H1 (cell line): ENCODE data around the gene SH3PXD2A. TPM values are rescaled to one million over a fixed set of nuclear protein-coding genes. Genes with fewer than 3 reads are reported as not detected.

Source experiments
- CBX8 ChIP-seq: fragments of 300-800, 300-1000 bp; sonication (generic); IDR thresholded peaks from 2 replicates; pipeline ENCODE4 v1.7.1; 2016; ENCODE audit warnings: low read depth, low read length, borderline replicate concordance
- SAP30 ChIP-seq: fragments of 300-600 bp; sonication (generic); IDR thresholded peaks from 2 replicates; pipeline ENCODE4 v1.7.1; 2012; ENCODE audit warnings: low read length, moderate library complexity, mild to moderate bottlenecking, inconsistent platforms; ENCODE audit not compliant: insufficient read depth, insufficient replicate concordance
- SP1 ChIP-seq: IDR thresholded peaks from 2 replicates; pipeline ENCODE4 v1.6.1; 2011; ENCODE audit warnings: low read depth, low read length
- TCF12 ChIP-seq: IDR thresholded peaks from 2 replicates; pipeline ENCODE4 v1.6.1; 2011; ENCODE audit warnings: low read depth, mild to moderate bottlenecking, low read length
- polyA plus RNA-seq, 7 experiments: library from polyadenylated mRNA; depleted of rRNA in 3 of 7; stranded (reverse) in 5 of 7; unstranded in 2 of 7; fragments of >200 nt in 5 of 7; fragments of 200-250 nt in 2 of 7; gene quantifications; 1 replicate in 5 of 7; 2 replicates in 1 of 7; 4 replicates in 1 of 7; pipeline versions ENCODE4 v1.2.1 to v1.2.3, GENCODE V29; 2011 to 2013; ENCODE audit warnings: missing spikeins in 2 of 7, mixed read lengths in 2 of 7
- total RNA-seq: library from RNA; stranded (reverse); fragmentation: NEBNext Ultra II Directional; extraction: Animal tissue kit (Norgen Biotek cat#: 25700); gene quantifications from 2 replicates; pipeline ENCODE4 v1.2.1, GENCODE V29; 2021

The SH3PXD2A gene
- total and polyA plus RNA-seq, 2 of the 8 experiments (the other 6 are each of a cell fraction or from before 2014, with no cell fraction given): 5.4 to 16.3 TPM

- TF ChIP-seq SAP30 (no peak), SP1 (no peak), CBX8 (no peak), TCF12 (no peak)
These were observed 40.2 kb upstream of the SH3PXD2A start (continued) for GRCh38 chr10:103895411-103896186.
